ENCODE results near the gene ZNF217.
"Not testable (repeated sequence)": the region's sequence is repeated elsewhere in the genome, so short reads cannot be mapped to it uniquely, and the experiment has no call there.

The ZNF217 gene

DNA sequence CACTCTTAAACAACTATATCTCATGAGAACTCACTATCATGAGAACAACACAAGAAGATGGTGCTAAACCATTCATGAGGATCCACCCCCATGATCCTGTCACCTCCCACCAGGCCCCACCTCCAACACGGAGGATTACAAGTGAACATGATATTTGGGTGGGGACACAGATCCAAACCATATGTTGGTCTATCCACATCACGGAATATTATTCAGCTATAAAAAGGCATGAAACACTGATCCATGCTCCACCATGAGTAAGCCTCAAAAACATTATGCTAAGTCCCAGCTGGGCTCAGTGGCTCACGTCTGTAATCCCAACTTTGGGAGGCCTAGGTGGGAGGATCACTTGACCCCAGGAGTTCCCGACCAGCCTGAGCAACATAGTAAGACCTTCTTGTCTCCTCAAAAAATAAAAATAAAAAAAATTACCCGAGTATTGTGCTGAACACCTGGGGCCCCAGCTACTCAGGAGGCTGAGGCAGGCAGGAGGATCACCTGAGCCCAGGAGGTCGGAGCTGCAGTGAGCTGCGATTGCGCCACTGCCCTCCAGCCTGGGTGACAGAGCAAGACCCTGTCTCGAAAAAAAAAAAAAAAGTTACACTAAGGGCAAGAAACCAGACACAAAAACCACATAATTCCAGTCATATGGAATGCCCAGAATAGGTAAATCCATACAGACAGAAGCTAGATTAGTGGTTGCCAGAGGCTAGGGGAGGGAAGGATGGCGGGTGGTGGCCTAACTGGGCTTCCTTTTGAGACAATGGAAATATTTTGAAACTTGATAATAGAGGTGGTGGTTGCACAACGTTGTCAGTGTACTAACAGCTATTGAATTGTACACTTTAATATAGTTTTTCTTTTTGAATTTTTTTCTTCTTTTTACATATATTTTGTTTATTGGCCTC, 43.1 kb downstream of the ZNF217 start:
- no peaks in the 10 kb centered on the region for H3K36me3 ChIP-seq (ENCODE audit: control insufficient read depth, insufficient read depth, low read length)
- H3K4me3 ChIP-seq (replicated peaks; ENCODE audit: low read depth, low read length) = no peak overlapping the region
- no peak for TF ChIP-seq CTCF (IDR thresholded peaks at IDR 0.05; ENCODE audit: insufficient read depth, low read length, poor library complexity, severe bottlenecking)
- H3K27me3 ChIP-seq (replicated peaks; ENCODE audit: control insufficient read depth, insufficient read depth, low read length) = no peaks in the 10 kb centered on the region
- no peak for DNase-seq (ENCODE audit: extremely low read depth, insufficient read length)

DNA sequence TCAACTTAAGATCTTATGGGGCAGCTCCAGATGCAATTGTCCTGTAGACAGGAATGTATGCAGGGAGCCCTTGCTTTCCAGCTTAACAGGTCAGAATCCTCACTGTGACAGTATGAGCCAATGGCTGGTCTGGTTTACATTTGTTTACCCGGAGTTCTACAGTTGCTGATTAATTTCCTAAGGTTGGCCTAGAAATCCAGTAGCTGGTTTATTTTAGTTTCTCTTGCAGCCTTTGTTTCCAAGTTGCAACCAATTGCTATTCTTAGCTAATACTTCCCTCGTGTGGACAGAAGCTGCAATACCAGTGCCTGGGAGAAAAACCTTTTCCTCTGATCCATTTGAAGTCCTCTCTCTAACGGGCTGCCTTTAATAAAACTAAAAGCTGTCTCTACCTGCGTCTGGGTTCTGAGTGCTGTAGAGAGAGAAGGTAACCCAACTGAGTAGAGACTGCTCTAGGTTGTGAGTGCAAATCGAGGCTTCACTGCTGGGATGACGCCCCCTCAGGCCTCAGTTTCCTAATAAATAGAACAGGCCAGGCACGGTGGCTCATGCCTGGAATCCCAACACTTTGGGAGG, 45.9 kb downstream of the ZNF217 start:
- Histone ChIP-seq H3K36me3 (ENCODE audit: control insufficient read depth, insufficient read depth, low read length) (no peaks in the 10 kb centered on the region), H3K4me3 (replicated peaks; ENCODE audit: low read depth, low read length) (no peak overlapping the region), H3K27me3 (replicated peaks; ENCODE audit: control insufficient read depth, insufficient read depth, low read length) (no peaks in the 10 kb centered on the region)
- no peak for DNase-seq (ENCODE audit: extremely low read depth, insufficient read length)
- peak; percentile 68 for TF ChIP-seq CTCF (IDR thresholded peaks at IDR 0.05; ENCODE audit: insufficient read depth, low read length, poor library complexity, severe bottlenecking)

- no peak overlapping the region for H3K4me3 ChIP-seq (replicated peaks; ENCODE audit: low read depth, low read length)
- H3K27me3 ChIP-seq (replicated peaks; ENCODE audit: control insufficient read depth, insufficient read depth, low read length) = no peaks in the 10 kb centered on the region
- no peak for DNase-seq (ENCODE audit: extremely low read depth, insufficient read length)
- H3K36me3 ChIP-seq (ENCODE audit: control insufficient read depth, insufficient read depth, low read length) = no peaks in the 10 kb centered on the region
- no peak for TF ChIP-seq CTCF (IDR thresholded peaks at IDR 0.05; ENCODE audit: insufficient read depth, low read length, poor library complexity, severe bottlenecking)
Measured at GRCh38 chr20:53539516-53539915, 54.1 kb downstream of the ZNF217 start.

- not testable (repeated sequence) for DNase-seq (ENCODE audit: extremely low read depth, insufficient read length); H3K4me3 ChIP-seq (replicated peaks; ENCODE audit: low read depth, low read length); H3K27me3 ChIP-seq (replicated peaks; ENCODE audit: control insufficient read depth, insufficient read depth, low read length); H3K36me3 ChIP-seq (ENCODE audit: control insufficient read depth, insufficient read depth, low read length)
Measured at GRCh38 chr20:53536382-53536781, 57.3 kb downstream of the ZNF217 start.

- TF ChIP-seq CTCF (IDR thresholded peaks at IDR 0.05; ENCODE audit: insufficient read depth, low read length, poor library complexity, severe bottlenecking) = no peak
- no peaks in the 10 kb centered on the region for H3K27me3 ChIP-seq (replicated peaks; ENCODE audit: control insufficient read depth, insufficient read depth, low read length)
- H3K36me3 ChIP-seq (ENCODE audit: control insufficient read depth, insufficient read depth, low read length) = no peaks in the 10 kb centered on the region
Measured at GRCh38 chr20:53535878-53536277, 57.8 kb downstream of the ZNF217 start.

DNA sequence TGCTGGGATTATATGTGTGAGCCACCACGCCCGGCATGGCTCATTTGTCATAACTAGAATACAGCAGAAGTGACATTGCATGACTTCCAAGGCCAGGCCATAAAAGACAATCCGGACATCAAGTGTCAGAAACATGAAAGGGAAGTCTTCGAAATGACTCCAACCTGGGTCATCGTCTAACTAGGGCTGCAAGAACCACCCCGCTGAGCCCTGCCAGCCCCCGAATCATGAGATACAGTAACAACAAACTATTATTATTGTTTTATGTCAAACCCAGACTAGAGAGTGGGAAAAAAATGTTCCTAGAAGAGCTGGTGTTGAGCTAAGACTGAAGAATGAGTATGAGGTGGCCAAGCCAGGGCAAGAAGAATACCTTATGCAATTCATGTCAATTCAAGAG, 59.6 kb downstream of the ZNF217 start:
- H3K36me3 ChIP-seq (ENCODE audit: control insufficient read depth, insufficient read depth, low read length) = no peaks in the 10 kb centered on the region
- TF ChIP-seq CTCF (IDR thresholded peaks at IDR 0.05; ENCODE audit: insufficient read depth, low read length, poor library complexity, severe bottlenecking) = no peak
- DNase-seq (ENCODE audit: extremely low read depth, insufficient read length) = no peak
- H3K4me3 ChIP-seq (replicated peaks; ENCODE audit: low read depth, low read length) = no peak overlapping the region
- no peaks in the 10 kb centered on the region for H3K27me3 ChIP-seq (replicated peaks; ENCODE audit: control insufficient read depth, insufficient read depth, low read length)

More at GRCh38 chr20:53535878-53536277, 57.8 kb downstream of the ZNF217 start:
- no peak overlapping the region for H3K4me3 ChIP-seq (replicated peaks; ENCODE audit: low read depth, low read length)
- no peak for DNase-seq (ENCODE audit: extremely low read depth, insufficient read length)

Measured in GM06990 (cell line).